GM19193 (cell line): ENCODE data around the gene CCDC152.

Experiments
- POLR2A ChIP-seq: IDR thresholded peaks from 4 replicates; pipeline ENCODE4 v1.6.1; 2011; ENCODE audit not compliant: insufficient read depth, insufficient read length; ENCODE audit errors: extremely low read depth

Gene CCDC152

DNA sequence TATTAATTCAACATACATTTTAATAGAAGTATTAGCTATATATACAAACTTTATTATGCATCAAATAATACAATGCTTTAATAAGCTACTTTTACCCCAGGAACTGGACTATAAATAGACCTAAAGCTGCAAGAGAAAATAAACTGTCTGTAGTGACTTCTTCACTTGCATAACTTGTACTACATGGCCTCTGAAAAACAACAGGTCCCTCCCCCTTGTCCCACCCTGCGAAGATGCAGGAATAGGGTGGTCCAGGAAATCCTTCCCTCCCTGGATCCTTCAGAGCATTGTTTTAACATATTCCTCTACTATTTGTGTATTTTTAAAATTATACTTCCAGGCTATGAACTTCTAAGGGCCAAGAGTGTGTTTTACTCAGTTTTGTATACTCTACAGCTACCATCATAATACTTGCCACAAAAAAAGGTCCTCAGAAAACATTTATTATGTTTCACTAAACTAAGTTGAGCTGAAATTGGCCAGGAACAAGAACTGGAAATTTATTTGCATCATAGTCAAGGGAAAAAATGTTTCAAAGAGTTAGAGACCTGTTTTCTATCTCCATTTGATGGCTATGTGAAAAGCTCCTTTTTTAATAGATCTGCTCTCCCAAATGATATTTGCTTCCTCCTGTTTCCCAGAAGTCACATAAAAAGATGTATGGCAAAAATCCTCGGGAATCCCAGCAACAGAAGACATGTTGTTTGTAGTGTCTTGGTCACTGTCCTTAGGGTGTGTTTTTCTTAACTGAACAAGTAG, 70.3 kb downstream of the CCDC152 start:
- TF ChIP-seq POLR2A, result no peak

- no peak for TF ChIP-seq POLR2A
Measured at GRCh38 chr5:42828671-42829070, 72.1 kb downstream of the CCDC152 start.

DNA sequence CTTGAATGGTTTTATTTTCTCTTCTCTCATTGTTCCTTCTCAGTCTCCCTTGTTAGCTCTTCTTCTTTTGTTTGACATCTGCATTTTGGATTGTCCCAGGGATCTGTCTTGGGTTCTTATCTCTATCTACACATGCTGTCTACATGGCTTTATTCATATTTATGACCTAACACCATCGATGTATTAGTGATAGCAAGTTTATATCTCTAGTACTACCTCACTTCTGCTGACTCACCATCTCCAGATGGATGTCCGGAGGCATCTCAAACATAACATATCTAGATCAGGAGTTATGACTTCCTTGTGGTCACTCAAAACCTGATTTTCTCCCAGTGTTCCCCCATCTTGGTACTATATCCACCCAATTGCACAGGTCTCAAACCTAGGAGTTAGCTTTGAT, 74.3 kb downstream of the CCDC152 start:
- TF ChIP-seq POLR2A, result no peak

DNA sequence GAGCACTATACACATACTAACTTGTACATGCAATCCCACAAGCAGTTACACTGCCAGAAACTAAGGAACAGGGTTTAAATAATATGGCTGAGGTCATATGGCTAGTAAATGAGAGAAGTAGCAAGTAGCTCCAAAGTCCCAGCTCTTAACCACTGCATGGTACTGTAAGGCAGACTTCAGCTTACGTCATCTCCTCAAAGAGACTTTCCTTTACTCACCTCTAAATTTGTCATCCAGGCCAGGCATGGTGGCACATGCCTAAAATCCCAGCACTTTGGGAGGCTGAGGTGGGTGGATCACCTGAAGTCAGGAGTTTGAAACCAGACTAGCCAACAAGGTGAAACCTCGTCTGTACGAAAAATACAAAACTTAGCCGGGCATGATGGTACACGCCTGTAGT, 75.4 kb downstream of the CCDC152 start:
- TF ChIP-seq POLR2A, result no peak

DNA sequence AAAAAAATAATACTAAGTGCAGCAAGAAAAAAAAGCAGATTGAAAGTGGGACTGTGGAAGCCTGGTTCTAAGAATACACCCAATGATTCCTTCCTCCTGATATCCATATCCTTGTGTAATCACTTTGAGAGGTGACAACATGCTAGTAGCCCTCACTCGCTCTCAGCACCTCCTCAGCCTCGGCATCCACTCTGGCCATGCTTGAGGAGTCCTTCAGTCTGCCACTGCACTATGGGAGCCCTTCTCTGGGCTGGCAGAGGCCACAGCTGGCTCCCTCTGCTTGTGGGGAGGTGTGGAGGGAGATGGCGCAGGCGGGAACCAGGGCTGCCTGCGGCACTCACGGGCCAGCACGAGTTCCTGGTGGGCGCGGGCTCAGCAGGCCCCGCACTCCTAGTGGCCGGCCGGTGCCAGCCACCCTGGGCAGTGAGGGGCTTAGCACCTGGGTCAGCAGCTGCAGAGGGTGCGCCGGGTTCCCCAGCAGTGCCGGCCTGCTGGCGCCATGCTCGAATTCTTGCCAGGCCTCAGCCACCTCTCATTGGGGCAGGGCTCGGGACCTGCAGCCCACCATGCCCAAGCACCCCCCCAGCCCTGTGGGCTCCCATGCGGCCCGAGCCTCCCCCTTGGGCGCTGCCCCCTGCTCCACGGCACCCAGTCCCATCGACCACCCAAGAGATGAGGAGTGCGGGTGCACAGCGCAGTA, 79.6 kb downstream of the CCDC152 start:
- no peak for TF ChIP-seq POLR2A

- TF ChIP-seq POLR2A, result no peak
Measured at GRCh38 chr5:42837601-42838000, 81.0 kb downstream of the CCDC152 start.

DNA sequence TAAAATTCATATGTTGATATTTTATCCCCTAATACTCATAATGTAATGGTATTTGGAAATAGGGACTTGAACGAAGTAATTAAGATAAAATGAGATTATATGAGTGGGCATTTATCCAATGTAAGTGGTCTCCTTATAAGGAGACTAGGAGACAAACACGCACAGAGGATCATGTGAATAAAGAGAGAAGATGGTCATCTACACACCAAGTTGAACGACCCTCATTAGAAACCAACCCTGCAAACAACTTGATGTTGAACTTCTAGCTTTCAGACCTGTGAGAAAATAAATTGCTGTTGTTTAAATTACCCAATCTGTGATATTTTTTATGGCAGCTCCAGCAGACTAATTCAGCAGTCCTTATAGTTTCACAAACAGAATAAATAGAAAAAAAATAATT, 82.6 kb downstream of the CCDC152 start:
- TF ChIP-seq POLR2A, result no peak

DNA sequence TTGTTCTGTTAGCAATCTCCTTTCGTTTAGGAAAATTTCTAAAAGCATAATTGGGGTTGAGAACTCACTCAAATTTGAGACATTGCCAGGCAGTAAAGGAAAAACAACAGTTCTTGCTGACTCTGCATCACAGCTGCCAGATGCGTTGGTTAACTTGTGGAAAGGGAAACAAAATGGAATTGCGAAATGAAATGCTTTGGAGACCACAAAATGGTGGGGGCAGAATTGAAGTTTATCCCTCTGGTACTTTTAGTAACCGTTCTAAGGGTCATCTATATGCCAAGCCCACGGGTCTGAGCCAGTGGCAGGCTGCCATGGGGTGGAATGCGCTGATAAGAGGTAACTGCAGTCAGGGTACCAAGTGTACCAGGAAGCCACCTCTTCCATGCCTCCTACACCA, 83.7 kb downstream of the CCDC152 start:
- no peak for TF ChIP-seq POLR2A

GRCh38 chr5:42840842-42841567, 84.4 kb downstream of the CCDC152 start:
- TF ChIP-seq POLR2A, result no peak

GRCh38 chr5:42842921-42843641, 86.5 kb downstream of the CCDC152 start:
- TF ChIP-seq POLR2A, result no peak

GRCh38 chr5:42843675-42844292, 87.2 kb downstream of the CCDC152 start:
- TF ChIP-seq POLR2A, result no peak

GRCh38 chr5:42848545-42848944, 91.9 kb downstream of the CCDC152 start:
- TF ChIP-seq POLR2A, result no peak

- TF ChIP-seq POLR2A, result no peak
Measured at GRCh38 chr5:42851481-42851880, 94.9 kb downstream of the CCDC152 start.
